SU-DHL-6 (cell line): ENCODE data around the gene DHRS13.

ENCODE experiments used
- H2AFZ ChIP-seq: fragments of 200-600 bp; sonication (generic); 2 replicates; pipeline ENCODE4 v1.6.1; 2014; ENCODE audit warnings: low read depth, mild to moderate bottlenecking, moderate library complexity, mixed read lengths, antibody characterized with exemption, low read length; ENCODE audit not compliant: severe bottlenecking
- H3F3A ChIP-seq: fragments of 200-600 bp; shearing (Covaris generic); 2 replicates; pipeline ENCODE4 v1.6.0; 2016; ENCODE audit warnings: antibody characterized with exemption, mild to moderate bottlenecking; ENCODE audit not compliant: insufficient read depth
- H3K27ac ChIP-seq: fragments of 200-600 bp; sonication (generic); 2 replicates; pipeline ENCODE4 v1.5.1; 2016; ENCODE audit warnings: low read depth, mild to moderate bottlenecking, low read length, moderate library complexity, mixed read lengths
- H3K27me3 ChIP-seq: fragments of 200-600 bp; sonication (generic), shearing (Covaris generic); 2 replicates; pipeline ENCODE4 v1.6.0; 2014; ENCODE audit warnings: mild to moderate bottlenecking, low read length
- H3K36me3 ChIP-seq: fragments of 200-600 bp; sonication (generic); 2 replicates; pipeline ENCODE4 v1.6.1; 2014; ENCODE audit warnings: mild to moderate bottlenecking, low read length, mixed read lengths
- H3K4me2 ChIP-seq: fragments of 300-600, 200-600 bp; shearing (Covaris generic), sonication (generic); 2 replicates; pipeline ENCODE4 v1.6.0; 2014; ENCODE audit warnings: low read length, low read depth, mild to moderate bottlenecking; ENCODE audit not compliant: poor library complexity, severe bottlenecking
- H3K4me3 ChIP-seq: fragments of 200-600 bp; sonication (generic); 2 replicates; pipeline ENCODE4 v1.5.1; 2014; ENCODE audit warnings: antibody characterized with exemption, low read length, mild to moderate bottlenecking, mixed read lengths; ENCODE audit not compliant: insufficient read depth, poor library complexity, severe bottlenecking
- H3K79me2 ChIP-seq: fragments of 200-600 bp; sonication (generic); 2 replicates; pipeline ENCODE4 v1.6.1; 2014; ENCODE audit warnings: mild to moderate bottlenecking, low read length, moderate library complexity; ENCODE audit not compliant: insufficient read depth
- H3K9ac ChIP-seq: fragments of 200-600 bp; sonication (generic); 2 replicates; pipeline ENCODE4 v1.7.0; 2014; ENCODE audit warnings: mild to moderate bottlenecking, low read length
- H3K9me2 ChIP-seq: fragments of 200-600 bp; sonication (generic); replicated peaks from 2 replicates; pipeline ENCODE4 v1.6.1; 2014; ENCODE audit warnings: low read length; ENCODE audit not compliant: insufficient read depth
- H3K9me3 ChIP-seq: fragments of 200-600 bp; sonication (generic); 2 replicates; pipeline ENCODE4 v1.6.1; 2014; ENCODE audit warnings: low read length, mixed read lengths; ENCODE audit not compliant: insufficient read depth
- H4K20me1 ChIP-seq: fragments of 200-600 bp; sonication (generic); 2 replicates; pipeline ENCODE4 v1.6.1; 2014; ENCODE audit warnings: low read depth, mild to moderate bottlenecking, antibody characterized with exemption, low read length, moderate library complexity, mixed read lengths
- EZH2phosphoT487 ChIP-seq: fragments of 200-600 bp; sonication (generic), shearing (Covaris generic); conservative IDR thresholded peaks from 2 replicates; pipeline ENCODE4 v1.6.1; 2018; ENCODE audit warnings: mild to moderate bottlenecking, antibody characterized with exemption, low read length, moderate library complexity, mixed read lengths
- TF ChIP-seq, protein P1 (sequence below): fragments of 200-600 bp; sonication (generic); IDR thresholded peaks from one replicate; pipeline ENCODE4 v1.5.1; 2017; ENCODE audit warnings: antibody characterized with exemption, mild to moderate bottlenecking, low read length, moderate library complexity; ENCODE audit not compliant: insufficient read depth, poor library complexity, severe bottlenecking

Gene DHRS13

DNA sequence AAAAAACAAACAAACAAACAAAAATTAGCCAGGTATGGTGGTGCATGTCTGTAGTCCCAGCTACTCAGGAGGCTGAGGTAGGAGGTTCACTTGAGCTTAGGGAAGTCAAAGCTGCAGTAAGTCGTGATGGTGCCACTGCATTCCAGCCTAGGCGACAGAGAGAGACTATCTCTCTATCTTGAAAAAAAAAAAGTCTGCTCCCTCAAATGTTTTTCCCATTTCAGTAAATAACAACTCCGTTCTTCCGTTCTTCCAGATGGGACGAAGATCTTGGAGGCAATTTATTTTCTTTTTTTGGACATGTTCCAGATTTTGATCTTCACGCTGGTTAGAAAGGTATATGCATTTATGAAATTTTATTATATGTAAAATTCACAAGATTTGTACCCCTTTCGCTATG lies 29.0 kb downstream of the DHRS13 start:
- Histone ChIP-seq H3K27ac (no peak overlapping the region), H3K4me2 (no peak overlapping the region), H3K9ac (no peak overlapping the region)

DNA sequence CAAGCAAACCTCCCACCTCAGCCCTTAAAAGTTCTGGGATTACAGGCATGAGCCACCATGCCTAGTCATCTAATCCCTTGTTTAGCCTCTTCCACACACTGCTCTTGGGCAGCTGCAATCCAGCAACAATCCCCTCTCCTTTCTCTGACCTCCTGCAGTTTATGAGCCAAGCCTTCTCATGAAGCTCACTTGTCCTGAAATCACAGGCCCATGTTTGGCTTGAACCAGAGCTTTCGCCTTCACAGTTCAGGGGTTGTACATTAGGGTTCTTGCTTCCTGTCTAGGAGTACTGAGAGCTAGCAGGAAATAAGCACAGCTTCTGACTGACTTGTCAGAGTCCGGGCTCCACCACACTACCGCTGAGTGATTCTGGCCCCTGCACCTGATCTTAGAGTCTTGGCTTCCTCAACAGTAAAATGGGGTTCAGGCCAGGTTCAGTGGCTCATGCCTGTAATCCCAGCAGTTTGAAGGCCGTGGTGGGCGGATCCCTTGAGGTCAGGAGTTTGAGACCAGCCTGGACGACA lies 31.8 kb downstream of the DHRS13 start:
- Histone ChIP-seq H3K79me2 (no peaks in the 10 kb centered on the region), H3K4me2 (no peak overlapping the region), H4K20me1 (no peaks in the 10 kb centered on the region), H3K4me3 (no peak overlapping the region), H3K9me2 (no peaks in the 10 kb centered on the region), H3K27ac (no peak overlapping the region), H3F3A (no peaks in the 10 kb centered on the region), H3K9ac (no peak overlapping the region), H2AFZ (no peak overlapping the region), H3K9me3 (no peaks in the 10 kb centered on the region), H3K36me3 (no peaks in the 10 kb centered on the region), H3K27me3 (no peaks in the 10 kb centered on the region)
- no peak for TF ChIP-seq EZH2phosphoT487
- TF ChIP-seq, protein P1, sequence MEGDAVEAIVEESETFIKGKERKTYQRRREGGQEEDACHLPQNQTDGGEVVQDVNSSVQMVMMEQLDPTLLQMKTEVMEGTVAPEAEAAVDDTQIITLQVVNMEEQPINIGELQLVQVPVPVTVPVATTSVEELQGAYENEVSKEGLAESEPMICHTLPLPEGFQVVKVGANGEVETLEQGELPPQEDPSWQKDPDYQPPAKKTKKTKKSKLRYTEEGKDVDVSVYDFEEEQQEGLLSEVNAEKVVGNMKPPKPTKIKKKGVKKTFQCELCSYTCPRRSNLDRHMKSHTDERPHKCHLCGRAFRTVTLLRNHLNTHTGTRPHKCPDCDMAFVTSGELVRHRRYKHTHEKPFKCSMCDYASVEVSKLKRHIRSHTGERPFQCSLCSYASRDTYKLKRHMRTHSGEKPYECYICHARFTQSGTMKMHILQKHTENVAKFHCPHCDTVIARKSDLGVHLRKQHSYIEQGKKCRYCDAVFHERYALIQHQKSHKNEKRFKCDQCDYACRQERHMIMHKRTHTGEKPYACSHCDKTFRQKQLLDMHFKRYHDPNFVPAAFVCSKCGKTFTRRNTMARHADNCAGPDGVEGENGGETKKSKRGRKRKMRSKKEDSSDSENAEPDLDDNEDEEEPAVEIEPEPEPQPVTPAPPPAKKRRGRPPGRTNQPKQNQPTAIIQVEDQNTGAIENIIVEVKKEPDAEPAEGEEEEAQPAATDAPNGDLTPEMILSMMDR: no peak

More for the DNA sequence above, 29.0 kb downstream of the DHRS13 start:
- Histone ChIP-seq H3K27me3 (no peaks in the 10 kb centered on the region), H3F3A (no peaks in the 10 kb centered on the region), H3K9me2 (no peaks in the 10 kb centered on the region), H3K36me3 (0 out of 2 replicates have a peak, but pooled peaks cover 4% of the 10 kb centered on the region), H4K20me1 (no peaks in the 10 kb centered on the region), H3K4me3 (no peak overlapping the region), H3K9me3 (no peaks in the 10 kb centered on the region), H3K79me2 (no peaks in the 10 kb centered on the region), H2AFZ (no peak overlapping the region)
- no peak for TF ChIP-seq EZH2phosphoT487
- TF ChIP-seq, protein P1: no peak

DNA sequence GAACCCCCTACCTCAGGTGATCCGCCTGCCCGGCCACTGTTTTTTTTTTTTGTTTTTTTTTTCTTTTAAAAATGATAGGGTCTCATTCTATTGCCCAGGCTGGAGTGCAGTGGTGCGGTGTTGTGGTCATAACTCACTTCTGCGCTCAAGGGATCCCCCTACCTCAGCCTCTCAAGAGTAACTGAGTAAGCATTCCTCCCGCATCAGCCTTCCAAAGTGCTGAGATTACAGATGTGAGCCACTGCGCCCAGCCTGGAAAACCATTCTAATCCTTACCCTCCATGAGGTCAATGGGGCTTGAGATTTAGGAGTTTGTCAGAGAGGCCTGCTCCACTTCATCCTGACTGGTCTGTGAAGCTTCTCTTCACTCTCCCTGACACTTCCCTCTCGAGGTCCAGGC lies 35.6 kb downstream of the DHRS13 start:
- H3K79me2 ChIP-seq: no peaks in the 10 kb centered on the region
- H4K20me1 ChIP-seq: no peaks in the 10 kb centered on the region
- no peak overlapping the region for H3K4me3 ChIP-seq
- H2AFZ ChIP-seq: no peak overlapping the region
- no peaks in the 10 kb centered on the region for H3K36me3 ChIP-seq
- no peaks in the 10 kb centered on the region for H3K27me3 ChIP-seq
- H3K27ac ChIP-seq: no peak overlapping the region
- no peaks in the 10 kb centered on the region for H3K9me3 ChIP-seq
- H3K4me2 ChIP-seq: no peak overlapping the region
- H3K9ac ChIP-seq: no peak overlapping the region
- no peaks in the 10 kb centered on the region for H3F3A ChIP-seq
- no peaks in the 10 kb centered on the region for H3K9me2 ChIP-seq
- no peak for TF ChIP-seq EZH2phosphoT487
- TF ChIP-seq, protein P1: no peak
